ENCODE results near the gene CFAP45. TPM values are rescaled to one million over a fixed set of nuclear protein-coding genes. Genes with fewer than 3 reads are reported as not detected.

The CFAP45 gene
- total and polyA plus RNA-seq, 2 donors (not counting 1 experiment from before 2014, with no cell fraction given): 1.3 to 2.4 TPM

DNA sequence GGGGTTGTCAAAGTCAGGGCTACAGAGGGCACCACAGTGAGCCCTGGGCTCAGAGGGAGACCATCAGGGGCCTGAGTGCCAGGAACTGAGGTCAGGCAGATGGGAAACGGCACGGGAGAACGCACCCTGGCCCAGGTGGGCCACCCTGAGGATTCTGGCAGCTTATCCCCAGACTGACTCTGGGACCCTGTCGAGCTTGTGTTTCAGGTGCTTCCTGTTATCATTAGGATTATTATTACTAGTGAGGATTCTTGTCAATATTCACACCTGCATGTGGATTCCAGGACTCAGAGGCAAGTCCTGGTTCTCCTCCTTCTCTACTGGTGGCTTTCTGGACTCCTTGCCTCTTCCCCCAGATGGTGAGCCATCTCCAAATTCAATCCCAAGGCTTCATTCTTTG lies 52.7 kb downstream of the CFAP45 start:
- intact Hi-C loops (cut with micrococcal nuclease): no loop called here
- Mint-ChIP-seq H3K27me3 (peaks cover 40% of the 10 kb centered on the region), H3K4me3 (no peak overlapping the region), H3K4me1 (no peaks in the 10 kb centered on the region), H3K9me3 (ENCODE audit: insufficient read depth) (no peaks in the 10 kb centered on the region), H3K27ac (no peak overlapping the region)
- Histone ChIP-seq H3K27ac (ENCODE audit: low read length in 2 of 2) (no peak overlapping the region), H2AFZ (ENCODE audit: insufficient read depth, low read depth, low read length, poor library complexity, severe bottlenecking) (no peak overlapping the region), H3K4me2 (replicated peaks; ENCODE audit: low read depth, low read length, poor library complexity, severe bottlenecking) (no peak overlapping the region), H3K36me3 (replicated peaks in 1 of 2; ENCODE audit: control extremely low read depth in 1 of 2, control insufficient read depth in 1 of 2, extremely low read depth in 1 of 2, insufficient read depth in 2 of 2, low read length in 1 of 2) (no peaks in the 10 kb centered on the region), H3K27me3 (replicated peaks in 1 of 4; ENCODE audit: control extremely low read depth in 1 of 4, control insufficient read depth in 3 of 4, insufficient read depth in 4 of 4, low read length in 3 of 4) (peaks cover 0 to 17% (median 7%) of the 10 kb centered on the region in 4 experiments), H3K4me3 (ENCODE audit: control extremely low read depth in 1 of 5, extremely low read depth in 1 of 5, insufficient read depth in 1 of 5, low read depth in 2 of 5, low read length in 4 of 5) (no peak overlapping the region), H3K9ac (ENCODE audit: low read length) (no peak overlapping the region), H3K4me1 (ENCODE audit: control insufficient read depth in 2 of 2, insufficient read depth in 2 of 2, low read length in 2 of 2) (no peaks in the 10 kb centered on the region), H4K20me1 (ENCODE audit: control insufficient read depth, insufficient read depth, low read length, poor library complexity, severe bottlenecking) (no peaks in the 10 kb centered on the region), H3K9me3 (ENCODE audit: control extremely low read depth in 1 of 3, control insufficient read depth in 2 of 3, insufficient read depth in 1 of 3, low read length in 2 of 3) (no peaks in the 10 kb centered on the region), H3K79me2 (ENCODE audit: control insufficient read depth, insufficient read depth, low read length) (no peaks in the 10 kb centered on the region)
- ATAC-seq (ENCODE audit: low read depth) (no peak), DNase-seq (no peak)
- 78% methylated on average over 3 of the region's 4 CpGs for WGBS (ENCODE audit: insufficient coverage)
- TF ChIP-seq CTCF (IDR thresholded peaks at IDR 0.05) (no peak), EZH2 (IDR thresholded peaks at IDR 0.05; ENCODE audit: borderline replicate concordance, insufficient read depth, low read depth, low read length, poor library complexity, severe bottlenecking) (no peak)
- CTCF ChIA-PET: no interaction called here
- POLR2A ChIA-PET: no interaction called here

- no peaks in the 10 kb centered on the region for H3K9me3 Mint-ChIP-seq (ENCODE audit: insufficient read depth)
- ATAC-seq (ENCODE audit: low read depth): no peak
- CTCF ChIA-PET: no interaction called here
These were observed 54.0 kb downstream of the CFAP45 start for GRCh38 chr1:159845751-159846629.

More at GRCh38 chr1:159845751-159846629, 54.0 kb downstream of the CFAP45 start:
- POLR2A ChIA-PET: no interaction called here
- H3K27ac Mint-ChIP-seq: no peak overlapping the region
- Histone ChIP-seq H3K79me2 (ENCODE audit: control insufficient read depth, insufficient read depth, low read length) (no peaks in the 10 kb centered on the region), H2AFZ (ENCODE audit: insufficient read depth, low read depth, low read length, poor library complexity, severe bottlenecking) (no peak overlapping the region), H3K9me3 (ENCODE audit: control extremely low read depth in 1 of 3, control insufficient read depth in 2 of 3, insufficient read depth in 1 of 3, low read length in 2 of 3) (no peaks in the 10 kb centered on the region), H3K27ac (ENCODE audit: low read length in 2 of 2) (no peak overlapping the region), H3K9ac (ENCODE audit: low read length) (no peak overlapping the region), H3K27me3 (replicated peaks in 1 of 4; ENCODE audit: control extremely low read depth in 1 of 4, control insufficient read depth in 3 of 4, insufficient read depth in 4 of 4, low read length in 3 of 4) (peaks cover 0 to 17% (median 7%) of the 10 kb centered on the region in 4 experiments), H3K4me3 (ENCODE audit: control extremely low read depth in 1 of 5, extremely low read depth in 1 of 5, insufficient read depth in 1 of 5, low read depth in 2 of 5, low read length in 4 of 5) (no peak overlapping the region), H3K4me2 (replicated peaks; ENCODE audit: low read depth, low read length, poor library complexity, severe bottlenecking) (no peak overlapping the region), H3K4me1 (ENCODE audit: control insufficient read depth in 2 of 2, insufficient read depth in 2 of 2, low read length in 2 of 2) (no peaks in the 10 kb centered on the region), H3K36me3 (replicated peaks in 1 of 2; ENCODE audit: control extremely low read depth in 1 of 2, control insufficient read depth in 1 of 2, extremely low read depth in 1 of 2, insufficient read depth in 2 of 2, low read length in 1 of 2) (no peaks in the 10 kb centered on the region), H4K20me1 (ENCODE audit: control insufficient read depth, insufficient read depth, low read length, poor library complexity, severe bottlenecking) (no peaks in the 10 kb centered on the region)
- 97% methylated on average over 10 of the region's 13 CpGs for WGBS (ENCODE audit: insufficient coverage)
- intact Hi-C loops (cut with micrococcal nuclease): no loop called here
- no peak overlapping the region for H3K4me3 Mint-ChIP-seq
- H3K4me1 Mint-ChIP-seq: no peaks in the 10 kb centered on the region
- H3K27me3 Mint-ChIP-seq: peaks cover 43% of the 10 kb centered on the region
- TF ChIP-seq CTCF (IDR thresholded peaks at IDR 0.05) (no peak), EZH2 (IDR thresholded peaks at IDR 0.05; ENCODE audit: borderline replicate concordance, insufficient read depth, low read depth, low read length, poor library complexity, severe bottlenecking) (no peak)
- no peak for DNase-seq
